GM23248 (cell line): ENCODE measurements around the gene CIB2. TPM values are rescaled to one million over a fixed set of nuclear protein-coding genes. Genes with fewer than 3 reads are reported as not detected.

Source experiments
- DNase-seq: peaks from one replicate; pipeline ENCODE4 v3.0.0-alpha.2; 2015
- H2AFZ ChIP-seq: fragments of 200-600 bp; sonication (generic); 2 replicates; pipeline ENCODE4 v1.6.1; 2016; ENCODE audit warnings: antibody characterized with exemption
- H3F3A ChIP-seq: fragments of 200-600 bp; sonication (generic); 2 replicates; pipeline ENCODE4 v1.6.1; 2016; ENCODE audit warnings: mild to moderate bottlenecking, antibody characterized with exemption, mixed run types; ENCODE audit not compliant: insufficient read depth
- H3K27ac ChIP-seq: fragments of 200-600 bp; sonication (generic); 2 replicates; pipeline ENCODE4 v1.5.1; 2016; ENCODE audit warnings: mild to moderate bottlenecking
- H3K27me3 ChIP-seq: fragments of 200-600 bp; sonication (generic); replicated peaks from 2 replicates; pipeline ENCODE4 v1.6.1; 2016; ENCODE audit warnings: mild to moderate bottlenecking; ENCODE audit not compliant: insufficient read depth
- H3K36me3 ChIP-seq: fragments of 200-600 bp; sonication (generic); 2 replicates; pipeline ENCODE4 v1.6.1; 2016; ENCODE audit warnings: low read depth, mild to moderate bottlenecking
- H3K4me1 ChIP-seq: fragments of 200-600 bp; sonication (generic); 2 replicates; pipeline ENCODE4 v1.6.1; 2016; ENCODE audit warnings: mild to moderate bottlenecking; ENCODE audit not compliant: insufficient read depth
- H3K4me2 ChIP-seq: fragments of 200-600 bp; sonication (generic); one replicate; pipeline ENCODE4 v1.6.1; 2016; ENCODE audit warnings: mild to moderate bottlenecking; ENCODE audit not compliant: unreplicated experiment
- H3K4me3 ChIP-seq: fragments of 200-600 bp; sonication (generic); 2 replicates; pipeline ENCODE4 v1.5.1; 2016; ENCODE audit warnings: mild to moderate bottlenecking
- H3K79me2 ChIP-seq: fragments of 200-600 bp; sonication (generic); 2 replicates; pipeline ENCODE4 v1.6.1; 2016; ENCODE audit warnings: mild to moderate bottlenecking; ENCODE audit not compliant: insufficient read depth
- H3K9ac ChIP-seq: fragments of 200-600 bp; sonication (generic); 2 replicates; pipeline ENCODE4 v1.6.1; 2016; ENCODE audit warnings: mild to moderate bottlenecking
- H3K9me2 ChIP-seq: fragments of 200-600 bp; sonication (generic); 2 replicates; pipeline ENCODE4 v1.6.1; 2016; ENCODE audit warnings: mixed run types, mild to moderate bottlenecking, moderate library complexity; ENCODE audit not compliant: insufficient read depth
- H3K9me3 ChIP-seq: fragments of 200-600 bp; sonication (generic); one replicate; pipeline ENCODE4 v1.6.1; 2017; ENCODE audit warnings: low read depth
- H4K20me1 ChIP-seq: fragments of 200-600 bp; sonication (generic); 2 replicates; pipeline ENCODE4 v1.6.0; 2016; ENCODE audit not compliant: insufficient read depth
- EZH2 ChIP-seq: fragments of 200-600 bp; sonication (generic); IDR thresholded peaks from 2 replicates; pipeline ENCODE4 v1.6.1; 2018; ENCODE audit warnings: antibody characterized with exemption, mild to moderate bottlenecking; ENCODE audit not compliant: insufficient read depth, poor library complexity, severe bottlenecking
- EZH2phosphoT487 ChIP-seq: fragments of 200-600 bp; sonication (generic); IDR thresholded peaks from 2 replicates; pipeline ENCODE4 v1.6.1; 2018; ENCODE audit warnings: antibody characterized with exemption, moderate library complexity, mild to moderate bottlenecking, low read depth; ENCODE audit not compliant: insufficient read depth
- WGBS, 2 experiments: methylation state at CpG; one replicate each; pipeline ENCODE4 v1.1.6; 2015 to 2017; ENCODE audit warnings: low lambda C conversion rate in 2 of 2, low coverage in 1 of 2; ENCODE audit errors: missing lambda C conversion rate in 2 of 2; 5-methylcytosine and 5-hydroxymethylcytosine counted together
- in situ Hi-C: fragments of 300-500 bp; cut with MboI; formaldehyde crosslinking; loops from 2 replicates; pipeline ENCODE4 v1.15.0; 2020
- polyA plus RNA-seq: library from polyadenylated mRNA; unstranded; fragments of >200 nt; fragmentation: Nextera tagmentation; extraction: Ambion mirVana; gene quantifications from 2 replicates; pipeline ENCODE4 v1.2.1, GENCODE V29; 2016
- total RNA-seq: library from RNA; depleted of rRNA; stranded (reverse); fragments of >200 nt; shearing (Covaris generic); gene quantifications from 2 replicates; pipeline ENCODE4 v1.2.3, GENCODE V29; 2014

CIB2 gene
- total and polyA plus RNA-seq, 2 experiments from 2014 or later, result 2.9 to 3.4 TPM

GRCh38 chr15:78102741-78103140 lies 28.5 kb downstream of the CIB2 start:
- Histone ChIP-seq H2AFZ (no peak overlapping the region), H3K4me1 (no peaks in the 10 kb centered on the region), H3K9me2 (no peaks in the 10 kb centered on the region), H3K79me2 (no peaks in the 10 kb centered on the region), H3K9ac (no peak overlapping the region), H3K27me3 (no peaks in the 10 kb centered on the region), H4K20me1 (no peaks in the 10 kb centered on the region), H3K9me3 (no peaks in the 10 kb centered on the region), H3K4me3 (no peak overlapping the region), H3K27ac (no peak overlapping the region), H3F3A (no peaks in the 10 kb centered on the region), H3K36me3 (no peaks in the 10 kb centered on the region), H3K4me2 (no peak overlapping the region)
- no peak for DNase-seq
- 72 to 88% methylated on average over 6 of the region's 6 CpGs for WGBS, 2 experiments
- TF ChIP-seq EZH2, result no peak
- no peak for TF ChIP-seq EZH2phosphoT487
- in situ Hi-C loops, result no loop called here

DNA sequence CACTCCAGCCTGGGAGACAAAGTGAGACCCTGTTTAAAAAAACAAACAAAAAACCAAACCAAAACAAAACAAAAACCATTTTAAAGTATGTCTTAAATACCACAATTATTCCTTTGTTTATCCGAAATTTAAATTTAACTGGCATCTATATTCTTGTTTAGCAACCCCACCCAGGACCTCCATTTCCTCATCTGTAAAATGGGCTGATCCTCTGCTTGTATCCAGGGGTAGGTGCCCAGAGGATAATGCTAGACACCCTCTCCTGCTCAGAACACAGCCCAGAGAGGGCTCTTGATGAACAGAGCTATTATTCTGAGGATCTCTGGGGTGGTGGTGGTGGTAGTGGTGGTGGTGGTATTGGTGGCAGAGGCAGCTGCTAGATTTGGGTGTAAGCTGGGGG lies 29.0 kb downstream of the CIB2 start:
- TF ChIP-seq EZH2 (no peak), EZH2phosphoT487 (no peak)
- Histone ChIP-seq H3K79me2 (no peaks in the 10 kb centered on the region), H3K4me1 (no peaks in the 10 kb centered on the region), H3K9ac (no peak overlapping the region), H3K27me3 (no peaks in the 10 kb centered on the region), H3K4me2 (no peak overlapping the region), H3K27ac (no peak overlapping the region), H3K9me2 (no peaks in the 10 kb centered on the region), H3K36me3 (no peaks in the 10 kb centered on the region), H3F3A (no peaks in the 10 kb centered on the region), H2AFZ (no peak overlapping the region), H4K20me1 (no peaks in the 10 kb centered on the region), H3K4me3 (no peak overlapping the region), H3K9me3 (no peaks in the 10 kb centered on the region)
- no peak for DNase-seq
- WGBS, 2 experiments, result 50 to 57% methylated on average over 1 of the region's 1 CpG
- in situ Hi-C loops, result no loop called here

DNA sequence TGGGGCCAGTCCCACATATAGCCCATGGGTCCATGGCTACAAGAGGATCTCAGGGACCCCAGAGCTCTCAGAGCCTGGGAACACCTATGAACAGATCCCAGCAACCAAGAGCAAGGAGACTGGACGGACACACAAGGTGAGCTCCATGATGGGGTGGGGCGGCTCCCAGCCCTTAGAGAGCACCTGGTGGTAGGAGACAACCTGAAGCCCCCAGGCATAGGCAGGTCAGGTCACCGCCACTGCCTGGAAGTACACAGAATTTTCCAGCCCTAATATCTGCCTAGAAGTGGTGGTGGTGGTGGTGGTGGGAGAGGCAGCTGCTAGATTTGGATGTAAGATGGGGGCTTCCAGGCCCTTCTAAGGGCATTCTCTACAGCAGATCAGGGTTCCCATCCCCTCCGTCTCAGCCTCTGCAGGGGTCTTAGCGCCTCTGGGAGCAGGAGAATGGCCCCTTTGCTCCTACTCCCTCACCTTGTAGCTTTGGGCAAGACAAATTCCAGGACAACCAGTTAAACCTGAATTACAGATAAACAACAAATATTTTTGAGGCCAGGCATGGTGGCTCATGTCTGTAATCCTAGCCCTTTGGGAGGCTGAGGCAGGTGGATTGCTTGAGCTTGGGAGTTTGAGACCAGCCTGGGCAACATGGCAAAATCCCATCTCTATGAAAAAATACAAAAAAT lies 29.7 kb downstream of the CIB2 start:
- 79 to 81% methylated on average over 5 of the region's 5 CpGs for WGBS, 2 experiments
- Histone ChIP-seq H3K79me2 (no peaks in the 10 kb centered on the region), H3K27ac (no peak overlapping the region), H3K9me3 (no peaks in the 10 kb centered on the region), H2AFZ (no peak overlapping the region), H3K36me3 (no peaks in the 10 kb centered on the region), H4K20me1 (no peaks in the 10 kb centered on the region), H3K4me3 (no peak overlapping the region), H3K9me2 (no peaks in the 10 kb centered on the region), H3K27me3 (no peaks in the 10 kb centered on the region), H3F3A (no peaks in the 10 kb centered on the region), H3K4me2 (no peak overlapping the region), H3K4me1 (no peaks in the 10 kb centered on the region), H3K9ac (no peak overlapping the region)
- in situ Hi-C loops, result no loop called here
- no peak for DNase-seq
- TF ChIP-seq EZH2 (no peak), EZH2phosphoT487 (no peak)

- no peaks in the 10 kb centered on the region for H3K36me3 ChIP-seq
- no peak overlapping the region for H3K4me3 ChIP-seq
- H3F3A ChIP-seq, result no peaks in the 10 kb centered on the region
- H3K4me2 ChIP-seq, result no peak overlapping the region
- no peak overlapping the region for H2AFZ ChIP-seq
- 81 to 87% methylated on average over 2 of the region's 2 CpGs for WGBS, 2 experiments
- TF ChIP-seq EZH2 (no peak), EZH2phosphoT487 (no peak)
- H3K9ac ChIP-seq, result no peak overlapping the region
- H3K27me3 ChIP-seq, result no peaks in the 10 kb centered on the region
- H4K20me1 ChIP-seq, result no peaks in the 10 kb centered on the region
- H3K4me1 ChIP-seq, result no peaks in the 10 kb centered on the region
- H3K27ac ChIP-seq, result no peak overlapping the region
- no peaks in the 10 kb centered on the region for H3K9me3 ChIP-seq
- DNase-seq, result no peak
- in situ Hi-C loops, result no loop called here
- H3K9me2 ChIP-seq, result no peaks in the 10 kb centered on the region
- no peaks in the 10 kb centered on the region for H3K79me2 ChIP-seq
Measured at GRCh38 chr15:78100886-78101285, 30.4 kb downstream of the CIB2 start.
